Tibial nerve (tissue), 3 donors: ENCODE data around the gene CD63.

Experiments
- POLR2A ChIP-seq, 2 donors: fragments of 450-650 bp; IDR thresholded peaks; one replicate each; pipeline ENCODE4 v1.6.1; 2017; ENCODE audit warnings: antibody characterized with exemption in 2 of 2, mild to moderate bottlenecking in 2 of 2, moderate library complexity in 2 of 2
- TF ChIP-seq, protein P1 (sequence below), 5 experiments: fragments of 200-600 bp in 3 of 5; fragments of 450-650 bp in 2 of 5; sonication (generic) in 3 of 5; IDR thresholded peaks; one replicate each; pipeline ENCODE4 v1.5.1; 2016 to 2019; ENCODE audit warnings: antibody characterized with exemption in 5 of 5, mild to moderate bottlenecking in 3 of 5, moderate library complexity in 2 of 5

DNA sequence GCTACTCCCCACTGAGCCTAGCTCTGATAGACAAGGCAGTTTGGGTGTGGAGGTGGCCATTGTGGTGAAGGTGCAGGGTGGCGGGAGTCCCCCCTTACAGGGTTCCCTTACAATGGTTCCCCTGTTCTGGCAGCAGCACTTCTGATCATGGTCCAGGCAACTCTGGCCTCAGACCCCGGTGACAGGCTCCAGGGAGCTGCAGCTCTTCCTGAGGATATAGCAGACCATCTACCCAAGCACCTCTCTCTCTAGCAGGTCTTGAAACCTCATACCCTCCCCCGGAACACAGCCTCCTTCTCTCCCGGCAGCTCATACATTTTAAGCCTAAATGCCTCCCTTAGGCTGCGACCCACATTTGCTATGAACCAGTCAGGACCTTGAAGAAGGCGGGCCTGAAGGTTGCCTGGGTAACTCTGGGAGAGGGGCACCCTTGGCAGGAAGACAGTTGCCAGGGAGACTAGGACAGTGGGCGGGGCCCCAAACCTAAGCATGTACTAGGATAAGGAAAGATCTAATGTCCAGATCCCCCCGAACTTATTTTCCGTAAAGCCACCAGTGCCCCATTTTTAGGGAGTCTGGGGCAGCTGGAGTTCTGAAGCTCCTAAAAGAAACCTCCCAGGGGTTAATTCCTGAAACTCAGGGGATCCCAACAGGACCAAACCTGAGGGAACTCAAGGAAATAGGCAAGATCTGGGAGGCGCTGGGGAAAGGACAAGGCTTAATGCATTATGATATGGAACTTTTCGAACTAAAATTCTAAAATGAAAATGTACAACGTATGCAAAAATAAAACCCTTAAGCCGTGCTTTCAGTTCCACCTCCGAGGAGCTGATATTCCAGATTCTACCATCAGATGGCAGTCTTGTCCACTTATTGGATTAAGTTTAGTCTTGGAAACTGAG is 9.6 kb upstream of the CD63 start:
- TF ChIP-seq POLR2A (IDR thresholded peaks at IDR 0.05), result no peak
- TF ChIP-seq, protein P1, sequence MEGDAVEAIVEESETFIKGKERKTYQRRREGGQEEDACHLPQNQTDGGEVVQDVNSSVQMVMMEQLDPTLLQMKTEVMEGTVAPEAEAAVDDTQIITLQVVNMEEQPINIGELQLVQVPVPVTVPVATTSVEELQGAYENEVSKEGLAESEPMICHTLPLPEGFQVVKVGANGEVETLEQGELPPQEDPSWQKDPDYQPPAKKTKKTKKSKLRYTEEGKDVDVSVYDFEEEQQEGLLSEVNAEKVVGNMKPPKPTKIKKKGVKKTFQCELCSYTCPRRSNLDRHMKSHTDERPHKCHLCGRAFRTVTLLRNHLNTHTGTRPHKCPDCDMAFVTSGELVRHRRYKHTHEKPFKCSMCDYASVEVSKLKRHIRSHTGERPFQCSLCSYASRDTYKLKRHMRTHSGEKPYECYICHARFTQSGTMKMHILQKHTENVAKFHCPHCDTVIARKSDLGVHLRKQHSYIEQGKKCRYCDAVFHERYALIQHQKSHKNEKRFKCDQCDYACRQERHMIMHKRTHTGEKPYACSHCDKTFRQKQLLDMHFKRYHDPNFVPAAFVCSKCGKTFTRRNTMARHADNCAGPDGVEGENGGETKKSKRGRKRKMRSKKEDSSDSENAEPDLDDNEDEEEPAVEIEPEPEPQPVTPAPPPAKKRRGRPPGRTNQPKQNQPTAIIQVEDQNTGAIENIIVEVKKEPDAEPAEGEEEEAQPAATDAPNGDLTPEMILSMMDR (IDR thresholded peaks at IDR 0.05), result peak; percentile 81 to 94 (median 85)
